Measurements from ENCODE around the gene DLX5.
"Not testable (repeated sequence)": the region's sequence is repeated elsewhere in the genome, so short reads cannot be mapped to it uniquely, and the experiment has no call there.

DLX5 gene

GRCh38 chr7:97024209-97025129, at the start of gene DLX5:
Gene DLX5 (minus strand): TSS chr7:97024831. CDS start chr7:97024623, 208 bp downstream.
- in situ Hi-C loops (cut with MboI; ENCODE audit: low sequenced_read_pairs) = loop anchor here (25.0 kb wide), 1 partner anchor 1112 kb away; no protein-coding TSS in a partner anchor

- in situ Hi-C loops (cut with MboI; ENCODE audit: low sequenced_read_pairs) = not testable (repeated sequence)
These were observed 47.4 kb upstream of the DLX5 start for GRCh38 chr7:97072025-97072424.

GRCh38 chr7:97064972-97065587, 40.4 kb upstream of the DLX5 start:
- in situ Hi-C loops (cut with MboI; ENCODE audit: low sequenced_read_pairs) = no loop called here

- in situ Hi-C loops (cut with MboI; ENCODE audit: low sequenced_read_pairs) = no loop called here
These were observed 39.4 kb upstream of the DLX5 start for GRCh38 chr7:97064020-97064419.

GRCh38 chr7:97043281-97043680, 18.6 kb upstream of the DLX5 start:
- in situ Hi-C loops (cut with MboI; ENCODE audit: low sequenced_read_pairs) = loop anchor here (25.0 kb wide), 1 partner anchor 1131 kb away; no protein-coding TSS in a partner anchor

- in situ Hi-C loops (cut with MboI; ENCODE audit: low sequenced_read_pairs) = loop anchor here (25.0 kb wide), 1 partner anchor 1127 kb away; no protein-coding TSS in a partner anchor
These were observed 14.9 kb upstream of the DLX5 start for GRCh38 chr7:97039374-97040065.

GRCh38 chr7:97034213-97034852, 9.7 kb upstream of the DLX5 start:
- in situ Hi-C loops (cut with MboI; ENCODE audit: low sequenced_read_pairs) = loop anchor here (25.0 kb wide), 1 partner anchor 1122 kb away; no protein-coding TSS in a partner anchor

- in situ Hi-C loops (cut with MboI; ENCODE audit: low sequenced_read_pairs) = loop anchor here (25.0 kb wide), 1 partner anchor 1115 kb away; no protein-coding TSS in a partner anchor
These were observed 3.0 kb upstream of the DLX5 start for GRCh38 chr7:97027427-97028234.

GRCh38 chr7:97026715-97027426, 2.2 kb upstream of the DLX5 start:
- in situ Hi-C loops (cut with MboI; ENCODE audit: low sequenced_read_pairs) = loop anchor here (25.0 kb wide), 1 partner anchor 1115 kb away; no protein-coding TSS in a partner anchor

- in situ Hi-C loops (cut with MboI; ENCODE audit: low sequenced_read_pairs) = loop anchor here (25.0 kb wide), 1 partner anchor 1114 kb away; no protein-coding TSS in a partner anchor
These were observed 1.5 kb upstream of the DLX5 start for GRCh38 chr7:97025983-97026714.

GRCh38 chr7:97025130-97025499, 484 bp upstream of the DLX5 start:
- in situ Hi-C loops (cut with MboI; ENCODE audit: low sequenced_read_pairs) = loop anchor here (25.0 kb wide), 1 partner anchor 1113 kb away; no protein-coding TSS in a partner anchor

- in situ Hi-C loops (cut with MboI; ENCODE audit: low sequenced_read_pairs) = no loop called here
These were observed 1.9 kb downstream of the DLX5 start for GRCh38 chr7:97022491-97023306.

- in situ Hi-C loops (cut with MboI; ENCODE audit: low sequenced_read_pairs) = no loop called here
These were observed 2.7 kb downstream of the DLX5 start for GRCh38 chr7:97021747-97022490.

GRCh38 chr7:97020996-97021746, 3.5 kb downstream of the DLX5 start:
- in situ Hi-C loops (cut with MboI; ENCODE audit: low sequenced_read_pairs) = no loop called here

GRCh38 chr7:97020601-97020995, 4.0 kb downstream of the DLX5 start:
- in situ Hi-C loops (cut with MboI; ENCODE audit: low sequenced_read_pairs) = no loop called here

GRCh38 chr7:97019710-97020225, 4.9 kb downstream of the DLX5 start:
- in situ Hi-C loops (cut with MboI; ENCODE audit: low sequenced_read_pairs) = no loop called here
